NB4 (cell line): ENCODE data around the gene BICRAL.

Source experiments
- DNase-seq: peaks from one replicate; pipeline ENCODE4 v3.0.0; 2010; ENCODE audit warnings: low read depth
- H3K4me3 ChIP-seq: one replicate; pipeline ENCODE4 v1.5.1; 2011; ENCODE audit warnings: mild to moderate bottlenecking, low read depth, low read length, moderate library complexity
- MAX ChIP-seq: IDR thresholded peaks from 2 replicates; pipeline ENCODE4 v1.6.1; 2011; ENCODE audit warnings: low read depth, low read length
- MYC ChIP-seq: IDR thresholded peaks from 2 replicates; pipeline ENCODE4 v1.6.1; 2011; ENCODE audit warnings: low read depth, low read length
- POLR2A ChIP-seq: IDR thresholded peaks from 2 replicates; pipeline ENCODE4 v1.6.1; 2011; ENCODE audit warnings: mild to moderate bottlenecking; ENCODE audit not compliant: insufficient read length; ENCODE audit errors: extremely low read depth
- TF ChIP-seq, protein P1 (sequence below): IDR thresholded peaks from one replicate; pipeline ENCODE4 v1.5.1; 2012; ENCODE audit warnings: low read depth, low read length

BICRAL gene

GRCh38 chr6:42762426-42762859 lies 19.4 kb upstream of the BICRAL start:
- no peak for DNase-seq
- H3K4me3 ChIP-seq, result no peak overlapping the region
- TF ChIP-seq MAX (no peak), POLR2A (no peak), MYC (no peak)
- TF ChIP-seq, protein P1, sequence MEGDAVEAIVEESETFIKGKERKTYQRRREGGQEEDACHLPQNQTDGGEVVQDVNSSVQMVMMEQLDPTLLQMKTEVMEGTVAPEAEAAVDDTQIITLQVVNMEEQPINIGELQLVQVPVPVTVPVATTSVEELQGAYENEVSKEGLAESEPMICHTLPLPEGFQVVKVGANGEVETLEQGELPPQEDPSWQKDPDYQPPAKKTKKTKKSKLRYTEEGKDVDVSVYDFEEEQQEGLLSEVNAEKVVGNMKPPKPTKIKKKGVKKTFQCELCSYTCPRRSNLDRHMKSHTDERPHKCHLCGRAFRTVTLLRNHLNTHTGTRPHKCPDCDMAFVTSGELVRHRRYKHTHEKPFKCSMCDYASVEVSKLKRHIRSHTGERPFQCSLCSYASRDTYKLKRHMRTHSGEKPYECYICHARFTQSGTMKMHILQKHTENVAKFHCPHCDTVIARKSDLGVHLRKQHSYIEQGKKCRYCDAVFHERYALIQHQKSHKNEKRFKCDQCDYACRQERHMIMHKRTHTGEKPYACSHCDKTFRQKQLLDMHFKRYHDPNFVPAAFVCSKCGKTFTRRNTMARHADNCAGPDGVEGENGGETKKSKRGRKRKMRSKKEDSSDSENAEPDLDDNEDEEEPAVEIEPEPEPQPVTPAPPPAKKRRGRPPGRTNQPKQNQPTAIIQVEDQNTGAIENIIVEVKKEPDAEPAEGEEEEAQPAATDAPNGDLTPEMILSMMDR, result no peak

DNA sequence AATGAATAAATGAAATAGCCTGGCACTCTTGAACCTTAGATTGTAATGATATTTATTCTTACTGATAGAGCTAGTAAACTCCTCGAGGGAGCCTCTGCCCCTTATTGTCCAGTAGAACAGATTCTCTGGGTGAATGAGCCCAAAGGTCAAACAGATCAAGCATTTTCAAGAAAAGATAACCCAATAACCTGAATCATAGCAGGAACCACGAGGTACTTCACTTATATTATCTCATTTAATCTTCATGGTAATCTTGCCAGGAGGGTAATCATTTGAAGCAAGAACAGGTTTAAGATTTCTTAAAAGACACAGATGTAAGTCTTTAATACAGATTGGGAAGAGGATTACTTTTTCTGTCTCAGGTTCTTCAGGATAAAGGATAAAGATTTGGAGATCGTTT lies 18.9 kb upstream of the BICRAL start:
- DNase-seq, result no peak
- no peak overlapping the region for H3K4me3 ChIP-seq
- TF ChIP-seq, protein P1, result no peak
- TF ChIP-seq POLR2A (no peak), MAX (no peak), MYC (no peak)

DNA sequence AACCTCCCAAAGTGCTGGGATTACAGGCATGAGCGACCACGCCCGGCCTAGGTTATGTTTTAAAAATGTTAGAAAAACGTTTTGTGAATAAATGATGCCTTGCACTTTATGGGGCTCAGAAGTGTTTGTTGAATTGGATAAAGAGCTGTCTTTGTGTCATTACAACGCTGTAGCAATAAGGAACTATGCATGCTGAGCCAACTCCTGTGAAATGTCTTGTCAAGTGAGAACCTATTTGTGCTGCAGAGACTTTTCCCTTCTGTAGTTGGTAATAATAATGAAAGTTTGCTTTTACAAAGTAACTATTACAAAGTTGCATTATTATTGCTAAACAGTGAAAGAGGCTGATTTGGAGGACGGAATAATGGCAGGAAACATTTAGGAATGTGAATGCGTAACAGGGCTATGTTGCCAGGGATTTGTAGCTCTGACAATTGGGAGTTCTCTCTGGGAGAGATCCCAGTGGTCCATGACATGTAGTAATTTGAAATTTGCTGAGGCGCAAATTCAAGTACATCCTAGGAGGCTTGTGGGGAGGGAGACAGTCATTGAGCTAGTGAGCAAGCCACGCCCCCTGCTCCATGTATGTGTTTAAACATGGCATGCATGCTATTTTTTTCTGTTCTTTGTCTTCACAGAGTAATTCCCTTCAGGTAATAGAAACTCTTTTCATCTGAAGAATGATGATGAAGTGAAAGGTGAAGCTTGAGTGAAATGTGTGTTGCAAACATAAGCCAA lies 16.8 kb upstream of the BICRAL start:
- DNase-seq, result no peak
- TF ChIP-seq POLR2A (no peak), MYC (no peak), MAX (no peak)
- TF ChIP-seq, protein P1, result no peak
- no peak overlapping the region for H3K4me3 ChIP-seq

GRCh38 chr6:42766163-42766670 lies 15.6 kb upstream of the BICRAL start:
- DNase-seq, result no peak
- TF ChIP-seq MYC (no peak), MAX (no peak), POLR2A (no peak)
- TF ChIP-seq, protein P1, result no peak
- no peak overlapping the region for H3K4me3 ChIP-seq

DNA sequence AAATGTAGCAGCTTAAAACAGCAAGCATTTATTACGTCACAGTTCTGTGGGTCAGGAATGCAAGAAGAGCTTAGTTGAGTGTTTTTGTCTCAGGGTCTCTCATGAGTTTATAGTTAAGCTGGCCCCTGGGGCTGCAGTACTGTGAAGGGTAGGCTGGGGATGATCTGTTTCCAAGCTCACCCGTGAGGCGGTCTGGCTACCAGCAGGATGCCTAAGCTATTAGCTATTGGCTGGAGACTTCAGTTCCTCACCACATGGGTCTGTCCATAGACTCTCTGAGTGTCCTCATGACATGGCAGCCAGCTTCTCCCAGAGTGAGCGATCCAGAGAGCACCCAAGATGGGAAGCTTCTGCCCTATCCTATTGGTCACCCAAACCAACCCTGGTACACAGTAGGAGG lies 12.8 kb upstream of the BICRAL start:
- DNase-seq, result no peak
- no peak overlapping the region for H3K4me3 ChIP-seq
- no peak for TF ChIP-seq POLR2A
- no peak for TF ChIP-seq MAX
- no peak for TF ChIP-seq MYC
- TF ChIP-seq, protein P1, result no peak
